PC-3 (cell line): ENCODE data around the gene PEX14. TPM values are rescaled to one million over a fixed set of nuclear protein-coding genes. Genes with fewer than 3 reads are reported as not detected.

ENCODE experiments used
- ATAC-seq: fragments of 200-7000 bp; cut with Tn5 transposase; 2 replicates; pipeline ENCODE4 v1.9.1; 2020; ENCODE audit warnings: mild to moderate bottlenecking, moderate library complexity
- BruUV-seq: library from RNA; stranded (reverse); fragments of 400-500 nt; replicated peaks from 2 replicates; lab custom pipeline; 2021; lab: Mats Ljungman, UMichigan
- CTCF ChIA-PET: fragments of 300-600 bp; sonication (Branson Sonifier 250); formaldehyde crosslinking; loops from one replicate; lab custom pipeline; 2022; ENCODE audit warnings: antibody characterized with exemption; lab: Charles Lee
- POLR2A ChIA-PET: fragments of 300-600 bp; sonication (Branson Sonifier 250); formaldehyde crosslinking; loops from one replicate; lab custom pipeline; 2022; ENCODE audit warnings: antibody characterized with exemption; ENCODE audit not compliant: unreplicated experiment; lab: Charles Lee
- DNase-seq: peaks from one replicate; pipeline ENCODE4 v3.0.0-alpha.2; 2015
- H2AFZ ChIP-seq: fragments of 300-600 bp; sonication (generic); 2 replicates; pipeline ENCODE4 v1.6.0; 2016; ENCODE audit warnings: antibody characterized with exemption, low read length
- H3F3A ChIP-seq: fragments of 300-600 bp; sonication (generic); one replicate; pipeline ENCODE4 v1.6.0; 2017; ENCODE audit warnings: antibody characterized with exemption, low read length, control low read depth, mild to moderate bottlenecking; ENCODE audit not compliant: unreplicated experiment
- H3K27ac ChIP-seq: fragments of 300-600 bp; sonication (generic); 2 replicates; pipeline ENCODE4 v1.5.1; 2016; ENCODE audit warnings: mild to moderate bottlenecking, low read length
- H3K27me3 ChIP-seq: fragments of 300-600 bp; sonication (generic); 2 replicates; pipeline ENCODE4 v1.6.1; 2016; ENCODE audit warnings: low read length, mixed read lengths
- H3K36me3 ChIP-seq: fragments of 300-600 bp; sonication (generic); 2 replicates; pipeline ENCODE4 v1.6.1; 2016; ENCODE audit warnings: low read depth, mixed run types, low read length, mixed read lengths
- H3K4me1 ChIP-seq: fragments of 300-600 bp; sonication (generic); 2 replicates; pipeline ENCODE4 v1.5.1; 2016; ENCODE audit warnings: low read length; ENCODE audit not compliant: insufficient read depth
- H3K4me2 ChIP-seq: fragments of 300-600 bp; sonication (generic); 2 replicates; pipeline ENCODE4 v1.6.0; 2016; ENCODE audit warnings: low read length
- H3K4me3 ChIP-seq: fragments of 300-600 bp; sonication (generic); 2 replicates; pipeline ENCODE4 v1.5.1; 2016; ENCODE audit warnings: mild to moderate bottlenecking, low read length, mixed read lengths
- H3K79me2 ChIP-seq: fragments of 300-600 bp; sonication (generic); 2 replicates; pipeline ENCODE4 v1.6.1; 2017; ENCODE audit warnings: low read length, mixed read lengths
- H3K9ac ChIP-seq: fragments of 300-600 bp; sonication (generic); 2 replicates; pipeline ENCODE4 v1.6.0; 2016; ENCODE audit warnings: mild to moderate bottlenecking, low read length
- H3K9me2 ChIP-seq: fragments of 300-600 bp; sonication (generic); replicated peaks from 2 replicates; pipeline ENCODE4 v1.6.1; 2016; ENCODE audit warnings: mixed run types, low read length, mixed read lengths
- H3K9me3 ChIP-seq: fragments of 300-600 bp; sonication (generic); 2 replicates; pipeline ENCODE4 v1.6.1; 2016; ENCODE audit warnings: low read length, mixed read lengths
- H4K20me1 ChIP-seq: fragments of 300-600 bp; sonication (generic); 2 replicates; pipeline ENCODE4 v1.6.1; 2016; ENCODE audit warnings: low read length, mixed read lengths
- EZH2 ChIP-seq: fragments of 300-600 bp; sonication (generic); IDR thresholded peaks from one replicate; pipeline ENCODE4 v1.6.1; 2017; ENCODE audit warnings: antibody characterized with exemption, mild to moderate bottlenecking, low read length; ENCODE audit not compliant: unreplicated experiment
- EZH2phosphoT487 ChIP-seq: fragments of 300-600 bp; sonication (generic); IDR thresholded peaks from 2 replicates; pipeline ENCODE4 v1.6.1; 2018; ENCODE audit warnings: mild to moderate bottlenecking, antibody characterized with exemption, low read length, borderline replicate concordance
- intact Hi-C: fragments of 100-400 bp; cut with micrococcal nuclease; formaldehyde crosslinking; loops from 2 replicates; pipeline ENCODE4 v1.9.0; 2023
- total RNA-seq: library from RNA; depleted of rRNA; stranded (reverse); fragments of >200 nt; gene quantifications from 2 replicates; pipeline ENCODE4 v1.2.3, GENCODE V29; 2014
- TF ChIP-seq, protein P1 (sequence below): fragments of 300-600 bp; sonication (generic); conservative IDR thresholded peaks from 2 replicates; pipeline ENCODE4 v1.5.1; 2017; ENCODE audit warnings: antibody characterized with exemption, low read depth, mild to moderate bottlenecking, low read length

The PEX14 gene
- total RNA-seq, 1 experiment from 2014 or later = 24.9 TPM

DNA sequence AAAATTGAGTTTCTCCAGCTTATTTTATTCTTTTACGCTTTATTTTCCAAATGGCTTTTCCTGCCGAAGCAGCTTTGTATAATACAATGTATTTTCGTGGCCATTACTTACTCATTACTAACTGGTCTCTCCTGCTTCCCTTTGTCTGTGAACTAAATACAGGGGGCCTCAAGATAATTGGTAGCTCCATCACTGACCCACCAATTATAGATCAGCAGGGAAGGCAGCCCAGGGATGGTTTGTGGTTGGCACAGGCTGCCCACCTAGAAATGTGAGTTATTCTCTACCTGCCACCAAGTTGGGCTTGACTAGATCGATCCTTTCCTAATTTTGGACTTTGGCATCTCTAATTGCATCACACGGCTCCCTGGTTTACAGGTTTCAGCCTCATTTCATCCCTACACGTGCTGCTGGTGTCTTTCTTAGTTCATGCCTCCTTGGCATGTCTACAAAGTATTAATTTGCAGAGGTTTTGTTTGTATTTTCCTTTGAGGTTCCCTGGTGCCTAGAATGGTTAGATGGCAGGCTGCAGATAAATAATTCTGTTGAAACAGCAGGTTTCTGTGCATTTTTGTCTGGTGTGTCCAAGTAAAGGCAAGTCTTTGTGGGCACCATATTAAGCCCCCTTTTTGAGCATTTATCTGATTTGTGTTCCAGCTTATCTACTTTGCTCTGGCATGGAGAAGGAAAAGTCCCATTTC is 35.2 kb downstream of the PEX14 start:
- H3K27me3 ChIP-seq = no peaks in the 10 kb centered on the region
- peak overlapping the region; percentile 89 for H3K27ac ChIP-seq
- intact Hi-C loops = loop anchor here (1.0 to 10.0 kb wide), 5 partner anchors 89 to 455 kb away; no protein-coding TSS in a partner anchor
- no peak overlapping the region for H2AFZ ChIP-seq
- H4K20me1 ChIP-seq = no peaks in the 10 kb centered on the region
- peak overlapping the region; percentile 24 for H3K4me3 ChIP-seq
- H3K4me1 ChIP-seq = peaks cover 52% of the 10 kb centered on the region
- peak overlapping the region; percentile 67 for H3K4me2 ChIP-seq
- ATAC-seq (no peak), DNase-seq (no peak)
- no peaks in the 10 kb centered on the region for H3K9me2 ChIP-seq
- no peaks in the 10 kb centered on the region for H3K9me3 ChIP-seq
- H3K9ac ChIP-seq = peak overlapping the region; percentile 65
- no TSS peak for BruUV-seq
- POLR2A ChIA-PET = interaction anchor here (0.6 kb wide), 3 partner anchors 282 to 423 kb away, joined by 6 to 13 read pairs (median 6); no protein-coding TSS in a partner anchor
- CTCF ChIA-PET = interaction anchor here (0.6 to 1.2 kb wide), 3 partner anchors 88 to 409 kb away, joined by 3 to 5 read pairs (median 4); no protein-coding TSS in a partner anchor
- H3K36me3 ChIP-seq = no peaks in the 10 kb centered on the region
- H3F3A ChIP-seq = peaks cover 19% of the 10 kb centered on the region
- peaks cover 86% of the 10 kb centered on the region for H3K79me2 ChIP-seq
- TF ChIP-seq EZH2phosphoT487 (no peak), EZH2 (no peak)
- TF ChIP-seq, protein P1, sequence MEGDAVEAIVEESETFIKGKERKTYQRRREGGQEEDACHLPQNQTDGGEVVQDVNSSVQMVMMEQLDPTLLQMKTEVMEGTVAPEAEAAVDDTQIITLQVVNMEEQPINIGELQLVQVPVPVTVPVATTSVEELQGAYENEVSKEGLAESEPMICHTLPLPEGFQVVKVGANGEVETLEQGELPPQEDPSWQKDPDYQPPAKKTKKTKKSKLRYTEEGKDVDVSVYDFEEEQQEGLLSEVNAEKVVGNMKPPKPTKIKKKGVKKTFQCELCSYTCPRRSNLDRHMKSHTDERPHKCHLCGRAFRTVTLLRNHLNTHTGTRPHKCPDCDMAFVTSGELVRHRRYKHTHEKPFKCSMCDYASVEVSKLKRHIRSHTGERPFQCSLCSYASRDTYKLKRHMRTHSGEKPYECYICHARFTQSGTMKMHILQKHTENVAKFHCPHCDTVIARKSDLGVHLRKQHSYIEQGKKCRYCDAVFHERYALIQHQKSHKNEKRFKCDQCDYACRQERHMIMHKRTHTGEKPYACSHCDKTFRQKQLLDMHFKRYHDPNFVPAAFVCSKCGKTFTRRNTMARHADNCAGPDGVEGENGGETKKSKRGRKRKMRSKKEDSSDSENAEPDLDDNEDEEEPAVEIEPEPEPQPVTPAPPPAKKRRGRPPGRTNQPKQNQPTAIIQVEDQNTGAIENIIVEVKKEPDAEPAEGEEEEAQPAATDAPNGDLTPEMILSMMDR = no peak

DNA sequence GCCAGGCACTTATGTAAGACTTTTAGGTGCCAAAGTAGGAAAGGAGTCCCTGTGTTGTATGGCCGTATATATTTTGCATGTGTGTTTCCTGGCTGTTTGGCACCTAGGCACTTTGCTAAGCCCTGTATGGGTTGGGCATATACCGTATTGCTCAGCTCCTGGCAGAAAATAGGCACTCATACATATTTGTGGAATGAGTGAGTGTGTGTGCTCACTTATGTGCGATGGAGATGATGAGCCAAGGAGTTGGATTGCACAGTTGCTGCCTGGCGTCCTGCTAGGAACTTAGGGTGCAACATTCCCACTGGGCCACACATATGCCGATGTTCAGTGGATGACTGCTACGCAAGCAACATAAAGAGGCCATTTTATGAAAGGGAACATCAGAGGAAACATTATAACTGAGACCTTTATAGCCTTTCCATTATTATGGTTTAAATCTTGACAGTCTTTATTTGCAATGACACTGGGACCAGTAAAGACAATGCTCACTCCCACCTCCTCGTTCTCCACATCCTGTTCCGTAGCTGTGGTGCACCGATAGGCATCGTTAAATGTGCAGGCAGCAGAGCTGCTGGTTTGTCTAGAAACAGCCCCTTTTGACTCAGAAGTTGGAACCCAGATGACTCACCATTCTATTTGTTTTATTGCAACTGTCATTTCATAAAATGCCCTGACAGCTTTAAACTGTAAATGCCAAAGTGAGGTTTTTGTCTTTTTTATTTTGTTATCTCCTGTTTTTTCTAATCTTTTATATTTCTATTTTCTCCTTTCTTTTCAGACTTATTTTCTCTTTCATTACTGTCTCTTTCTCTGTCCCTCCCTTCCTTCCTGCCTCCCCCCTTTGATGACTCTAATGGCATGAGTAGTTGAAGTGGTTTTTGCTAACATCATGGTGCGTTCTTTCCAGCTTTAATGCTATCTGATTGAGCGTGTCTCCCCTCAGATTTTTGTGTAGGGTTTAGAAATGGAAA is 36.1 kb downstream of the PEX14 start:
- H3K27me3 ChIP-seq = no peaks in the 10 kb centered on the region
- DNase-seq = peak; percentile 93
- H2AFZ ChIP-seq = no peak overlapping the region
- BruUV-seq = no TSS peak
- peaks cover 52% of the 10 kb centered on the region for H3K4me1 ChIP-seq
- peak overlapping the region; percentile 89 for H3K27ac ChIP-seq
- H3K4me3 ChIP-seq = peak overlapping the region; percentile 24
- POLR2A ChIA-PET = interaction anchor here (0.6 kb wide), 3 partner anchors 281 to 423 kb away, joined by 6 to 13 read pairs (median 6); no protein-coding TSS in a partner anchor
- CTCF ChIA-PET = interaction anchor here (0.5 to 1.2 kb wide), 5 partner anchors 16 to 408 kb away, joined by 3 to 5 read pairs (median 4); no protein-coding TSS in a partner anchor
- no peaks in the 10 kb centered on the region for H3K9me2 ChIP-seq
- no peaks in the 10 kb centered on the region for H4K20me1 ChIP-seq
- H3K9ac ChIP-seq = peak overlapping the region; percentile 65
- peaks cover 19% of the 10 kb centered on the region for H3F3A ChIP-seq
- TF ChIP-seq EZH2phosphoT487 (no peak), EZH2 (no peak)
- TF ChIP-seq, protein P1 = no peak
- intact Hi-C loops = loop anchor here (1.0 to 10.0 kb wide), 5 partner anchors 88 to 454 kb away; no protein-coding TSS in a partner anchor
- no peaks in the 10 kb centered on the region for H3K36me3 ChIP-seq
- peak overlapping the region; percentile 67 for H3K4me2 ChIP-seq
- peaks cover 89% of the 10 kb centered on the region for H3K79me2 ChIP-seq
- no peaks in the 10 kb centered on the region for H3K9me3 ChIP-seq
- peak; percentile 85 for ATAC-seq
